SH-SY5Y (cell line): ENCODE results near the gene CREBBP.

Source experiments
- GATA2 ChIP-seq: IDR thresholded peaks from 2 replicates; pipeline ENCODE4 v1.6.1; 2011; ENCODE audit warnings: mild to moderate bottlenecking, low read depth, low read length
- GATA3 ChIP-seq: IDR thresholded peaks from 2 replicates; pipeline ENCODE4 v1.6.1; 2011; ENCODE audit warnings: low read depth, mild to moderate bottlenecking, low read length, moderate library complexity

DNA sequence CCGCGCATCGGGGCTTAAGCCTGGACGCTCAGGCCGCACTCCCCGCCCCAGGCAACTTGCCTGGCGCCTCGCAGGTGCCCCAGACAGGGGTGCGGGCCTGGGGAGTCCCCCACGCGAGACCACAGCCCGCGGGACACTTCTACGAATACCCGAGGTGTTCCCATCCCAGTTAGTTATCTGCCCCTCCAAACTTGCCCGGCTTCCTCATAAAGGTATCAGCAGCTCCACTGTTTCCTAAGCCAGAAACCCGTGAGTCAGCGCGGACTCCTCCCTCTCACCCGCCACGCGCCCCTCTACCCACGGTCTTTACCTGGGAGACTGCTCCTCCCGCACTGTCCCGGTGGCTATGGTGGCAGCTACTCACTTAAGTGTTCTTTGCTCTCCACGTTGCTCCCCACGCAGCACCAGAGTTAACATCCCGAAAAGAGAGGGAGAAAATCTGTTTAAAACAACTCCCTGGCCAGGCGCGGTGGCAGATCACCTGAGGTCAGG, 1.0 kb upstream of the CREBBP start:
- TF ChIP-seq GATA2 (no peak), GATA3 (no peak)
